Measurements from ENCODE around the gene TRMO. TPM values are rescaled to one million over a fixed set of nuclear protein-coding genes. Genes with fewer than 3 reads are reported as not detected.

The TRMO gene
- total RNA-seq, 2 experiments from 2014 or later, result 42.8 to 45.8 TPM

- Histone ChIP-seq H3K9me3 (ENCODE audit: control insufficient read depth in 1 of 2, insufficient read depth in 1 of 2, low read length in 2 of 2) (no peaks in the 10 kb centered on the region), H3K27me3 (ENCODE audit: control insufficient read depth in 1 of 2, insufficient read depth in 2 of 2, low read length in 2 of 2) (no peaks in the 10 kb centered on the region), H3K4me1 (ENCODE audit: insufficient read depth, low read length) (peaks cover 32% of the 10 kb centered on the region), H3K4me3 (ENCODE audit: low read length) (no peak overlapping the region), H3K36me3 (ENCODE audit: insufficient read depth, low read length) (no peaks in the 10 kb centered on the region), H3K27ac (ENCODE audit: low read depth in 1 of 2, low read length in 2 of 2) (no peak overlapping the region)
- ChIA-PET POLR2A (interaction anchor here (0.5 to 1.2 kb wide), 6 partner anchors 10 to 229 kb away, joined by 3 to 4 read pairs (median 3); partner anchors contain the start of gene XPA), CTCF (interaction anchor here (0.9 to 9.9 kb wide), 3 partner anchors 22 to 57 kb away, joined by 3 to 221 read pairs (median 3); partner anchors contain the start of gene ANP32B)
- TF ChIP-seq, protein P1, sequence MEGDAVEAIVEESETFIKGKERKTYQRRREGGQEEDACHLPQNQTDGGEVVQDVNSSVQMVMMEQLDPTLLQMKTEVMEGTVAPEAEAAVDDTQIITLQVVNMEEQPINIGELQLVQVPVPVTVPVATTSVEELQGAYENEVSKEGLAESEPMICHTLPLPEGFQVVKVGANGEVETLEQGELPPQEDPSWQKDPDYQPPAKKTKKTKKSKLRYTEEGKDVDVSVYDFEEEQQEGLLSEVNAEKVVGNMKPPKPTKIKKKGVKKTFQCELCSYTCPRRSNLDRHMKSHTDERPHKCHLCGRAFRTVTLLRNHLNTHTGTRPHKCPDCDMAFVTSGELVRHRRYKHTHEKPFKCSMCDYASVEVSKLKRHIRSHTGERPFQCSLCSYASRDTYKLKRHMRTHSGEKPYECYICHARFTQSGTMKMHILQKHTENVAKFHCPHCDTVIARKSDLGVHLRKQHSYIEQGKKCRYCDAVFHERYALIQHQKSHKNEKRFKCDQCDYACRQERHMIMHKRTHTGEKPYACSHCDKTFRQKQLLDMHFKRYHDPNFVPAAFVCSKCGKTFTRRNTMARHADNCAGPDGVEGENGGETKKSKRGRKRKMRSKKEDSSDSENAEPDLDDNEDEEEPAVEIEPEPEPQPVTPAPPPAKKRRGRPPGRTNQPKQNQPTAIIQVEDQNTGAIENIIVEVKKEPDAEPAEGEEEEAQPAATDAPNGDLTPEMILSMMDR (IDR thresholded peaks at IDR 0.05), result no peak
- Mint-ChIP-seq H3K27me3 (peaks cover 3% of the 10 kb centered on the region), H3K27ac (no peak overlapping the region), H3K4me3 (no peak overlapping the region), H3K9me3 (no peaks in the 10 kb centered on the region), H3K36me3 (ENCODE audit: low read depth) (peaks cover 15% of the 10 kb centered on the region), H3K4me1 (ENCODE audit: low read depth) (peaks cover 55% of the 10 kb centered on the region)
- ATAC-seq (ENCODE audit: poor library complexity), result no peak
- DNase-seq, result no peak
- intact Hi-C loops (cut with DNase I, micrococcal nuclease), result loop anchor here in 1 of 2 experiments (2.0 kb wide), 1 partner anchor 337 kb away; no protein-coding TSS in a partner anchor
Observed at GRCh38 chr9:97925497-97926334, 3.4 kb upstream of the TRMO start.

GRCh38 chr9:97924386-97924785 lies 2.1 kb upstream of the TRMO start:
- Histone ChIP-seq H3K36me3 (ENCODE audit: insufficient read depth, low read length) (no peaks in the 10 kb centered on the region), H3K4me3 (ENCODE audit: low read length) (no peak overlapping the region), H3K27me3 (ENCODE audit: control insufficient read depth in 1 of 2, insufficient read depth in 2 of 2, low read length in 2 of 2) (no peaks in the 10 kb centered on the region), H3K9me3 (ENCODE audit: control insufficient read depth in 1 of 2, insufficient read depth in 1 of 2, low read length in 2 of 2) (no peaks in the 10 kb centered on the region), H3K27ac (ENCODE audit: low read depth in 1 of 2, low read length in 2 of 2) (no peak overlapping the region), H3K4me1 (ENCODE audit: insufficient read depth, low read length) (peaks cover 28% of the 10 kb centered on the region)
- Mint-ChIP-seq H3K4me3 (no peak overlapping the region), H3K27ac (peak overlapping the region; percentile 96), H3K36me3 (ENCODE audit: low read depth) (peaks cover 16% of the 10 kb centered on the region), H3K9me3 (no peaks in the 10 kb centered on the region), H3K27me3 (peaks cover 3% of the 10 kb centered on the region), H3K4me1 (ENCODE audit: low read depth) (peaks cover 55% of the 10 kb centered on the region)
- TF ChIP-seq, protein P1 (IDR thresholded peaks at IDR 0.05), result no peak
- ATAC-seq (ENCODE audit: poor library complexity), result no peak
- POLR2A ChIA-PET, result interaction anchor here (0.6 to 6.7 kb wide), 7 partner anchors 21 to 332 kb away, joined by 4 to 335 read pairs (median 25); partner anchors contain the start of genes ANP32B, TBC1D2 and XPA
- peak in 2 of 14 experiments; percentile 13 to 32 for DNase-seq
- intact Hi-C loops (cut with DNase I, micrococcal nuclease), result loop anchor here (1.0 to 5.0 kb wide), 5 partner anchors 110 to 338 kb away; partner anchors contain the start of genes NANS (in 1 of the 2) and TRIM14 (in 1 of the 2)
- CTCF ChIA-PET, result interaction anchor here (0.7 to 9.9 kb wide), 27 partner anchors 11 to 339 kb away, joined by 3 to 221 read pairs (median 5); partner anchors contain the start of genes ANP32B and TBC1D2

DNA sequence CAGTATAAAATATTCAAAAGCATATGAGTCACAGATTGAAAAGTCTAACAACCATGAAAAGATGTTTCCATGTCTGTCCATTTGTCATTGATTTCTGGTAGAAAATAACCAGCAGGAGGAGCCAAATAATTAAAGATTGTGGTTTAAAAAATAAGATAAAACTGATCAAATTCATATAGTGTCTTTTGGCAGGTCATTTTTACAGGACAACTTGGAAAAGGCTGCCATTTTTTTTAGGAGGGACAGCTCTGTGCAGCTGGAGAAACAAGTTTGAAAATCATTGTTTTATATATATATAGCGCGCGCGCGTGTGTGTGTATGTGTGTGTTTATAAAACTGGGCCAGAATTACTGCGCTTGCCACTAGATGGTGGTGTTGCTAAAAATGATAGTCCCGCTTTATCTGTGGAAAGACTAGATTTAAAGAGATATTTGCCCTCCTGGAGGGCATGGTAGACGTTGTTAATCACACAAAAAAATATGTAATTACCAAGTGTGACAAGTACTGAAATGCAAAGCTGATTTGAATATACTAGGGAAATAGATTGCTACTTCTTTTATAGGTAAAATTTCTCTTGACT lies 1.3 kb upstream of the TRMO start:
- H3K36me3 Mint-ChIP-seq (ENCODE audit: low read depth), result peaks cover 20% of the 10 kb centered on the region
- intact Hi-C loops (cut with DNase I, micrococcal nuclease), result loop anchor here (1.0 to 5.0 kb wide), 11 partner anchors 31 to 340 kb away; partner anchors contain the start of genes ANP32B (in 1 of the 2), NANS (in 1 of the 2), TBC1D2 (in 1 of the 2) and TRIM14 (in 1 of the 2)
- no peaks in the 10 kb centered on the region for H3K9me3 Mint-ChIP-seq
- H3K4me1 Mint-ChIP-seq (ENCODE audit: low read depth), result peaks cover 55% of the 10 kb centered on the region
- Histone ChIP-seq H3K27me3 (ENCODE audit: control insufficient read depth in 1 of 2, insufficient read depth in 2 of 2, low read length in 2 of 2) (no peaks in the 10 kb centered on the region), H3K4me1 (ENCODE audit: insufficient read depth, low read length) (peaks cover 32% of the 10 kb centered on the region), H3K4me3 (ENCODE audit: low read length) (peak overlapping the region; percentile 76), H3K9me3 (ENCODE audit: control insufficient read depth in 1 of 2, insufficient read depth in 1 of 2, low read length in 2 of 2) (no peaks in the 10 kb centered on the region), H3K36me3 (ENCODE audit: insufficient read depth, low read length) (no peaks in the 10 kb centered on the region), H3K27ac (ENCODE audit: low read depth in 1 of 2, low read length in 2 of 2) (peak overlapping the region in 1 of 2 donors; percentile 99)
- ChIA-PET POLR2A (interaction anchor here (0.5 to 6.7 kb wide), 19 partner anchors 12 to 333 kb away, joined by 3 to 335 read pairs (median 13); partner anchors contain the start of genes ANP32B, NANS, TBC1D2 and XPA), CTCF (interaction anchor here (0.6 to 9.9 kb wide), 38 partner anchors 10 to 340 kb away, joined by 3 to 221 read pairs (median 4); partner anchors contain the start of genes ANP32B, TBC1D2 and XPA)
- H3K4me3 Mint-ChIP-seq, result peak overlapping the region; percentile 88
- TF ChIP-seq, protein P1 (IDR thresholded peaks at IDR 0.05), result peak; percentile 100
- H3K27ac Mint-ChIP-seq, result peak overlapping the region; percentile 96
- DNase-seq, result peak; percentile 55 to 88 (median 68)
- ATAC-seq (ENCODE audit: poor library complexity), result peak; percentile 12
- H3K27me3 Mint-ChIP-seq, result peaks cover 3% of the 10 kb centered on the region
